ENCODE measurements around the gene MKNK2. TPM values are rescaled to one million over a fixed set of nuclear protein-coding genes. Genes with fewer than 3 reads are reported as not detected.

The MKNK2 gene
- total and polyA plus RNA-seq, 2 of the 13 experiments (the other 11 are each of a cell fraction or from before 2014, with no cell fraction given) = 44.9 to 112 TPM

DNA sequence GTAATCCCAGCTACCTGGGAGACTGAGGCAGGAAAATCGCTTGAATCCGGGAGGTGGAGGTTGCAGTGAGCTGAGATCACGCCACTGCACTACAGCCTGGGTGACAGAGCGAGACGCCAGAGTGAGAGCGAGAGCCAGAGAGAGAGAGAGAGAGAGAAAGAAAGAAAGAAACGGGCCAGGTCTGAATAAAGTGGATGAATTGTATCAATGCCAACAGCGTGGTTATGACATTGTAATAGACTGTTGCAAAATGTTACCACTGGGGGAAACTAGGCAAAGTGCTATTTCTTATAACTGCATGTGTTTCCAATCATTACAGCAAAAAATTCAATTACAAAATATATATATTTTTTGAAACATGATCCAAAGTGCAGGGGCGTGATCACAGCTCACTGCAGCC lies 23.7 kb downstream of the MKNK2 start:
- Histone ChIP-seq H3K9me3 (ENCODE audit: low read length) (peaks cover 4% of the 10 kb centered on the region), H3K27me3 (ENCODE audit: control insufficient read depth in 1 of 2, insufficient read depth in 2 of 2, low read length in 2 of 2) (peaks cover 0 to 3% of the 10 kb centered on the region in 2 experiments; a peak in 1 of 5 replicates), H4K20me1 (ENCODE audit: insufficient read depth, low read length) (no peaks in the 10 kb centered on the region), H3K4me2 (ENCODE audit: low read depth, low read length) (no peak overlapping the region), H3K79me2 (ENCODE audit: insufficient read depth, low read length) (no peaks in the 10 kb centered on the region), H3K4me1 (ENCODE audit: insufficient read depth, low read length) (peaks cover 23% of the 10 kb centered on the region), H3K9ac (ENCODE audit: insufficient read depth, low read depth, low read length) (no peak overlapping the region), H3K4me3 (replicated peaks in 1 of 3; ENCODE audit: insufficient read depth in 1 of 3, low read depth in 2 of 3, low read length in 3 of 3) (no peak overlapping the region), H3K27ac (ENCODE audit: extremely low read length, insufficient read depth, low read length) (no peak overlapping the region), H2AFZ (ENCODE audit: low read length) (no peak overlapping the region), H3K36me3 (replicated peaks in 1 of 2; ENCODE audit: control insufficient read depth in 1 of 2, insufficient read depth in 2 of 2, low read length in 2 of 2) (no peaks in the 10 kb centered on the region)
- peak; percentile 22; the same call in 1 of the 3 replicates for ATAC-seq
- POLR2A ChIA-PET = interaction anchor here (1.3 kb wide), 1 partner anchor 33 kb away, joined by 3 read pairs; no protein-coding TSS in a partner anchor
- FAIRE-seq = no peak
- no peak for TF ChIP-seq AHR (CRISPR knock-in tag; IDR thresholded peaks at IDR 0.05)
- TF ChIP-seq, protein P1, sequence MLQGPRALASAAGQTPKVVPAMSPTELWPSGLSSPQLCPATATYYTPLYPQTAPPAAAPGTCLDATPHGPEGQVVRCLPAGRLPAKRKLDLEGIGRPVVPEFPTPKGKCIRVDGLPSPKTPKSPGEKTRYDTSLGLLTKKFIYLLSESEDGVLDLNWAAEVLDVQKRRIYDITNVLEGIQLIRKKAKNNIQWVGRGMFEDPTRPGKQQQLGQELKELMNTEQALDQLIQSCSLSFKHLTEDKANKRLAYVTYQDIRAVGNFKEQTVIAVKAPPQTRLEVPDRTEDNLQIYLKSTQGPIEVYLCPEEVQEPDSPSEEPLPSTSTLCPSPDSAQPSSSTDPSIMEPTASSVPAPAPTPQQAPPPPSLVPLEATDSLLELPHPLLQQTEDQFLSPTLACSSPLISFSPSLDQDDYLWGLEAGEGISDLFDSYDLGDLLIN (CRISPR knock-in tag; IDR thresholded peaks at IDR 0.05; ENCODE audit: borderline replicate concordance) = no peak
- no peak for TF ChIP-seq SYNCRIP (IDR thresholded peaks at IDR 0.05; ENCODE audit: insufficient read depth, low read depth, low read length)
- peak; percentile 64; the same call in 1 of the 2 replicates for TF ChIP-seq CEBPB (IDR thresholded peaks at IDR 0.05; ENCODE audit: borderline replicate concordance, low read depth, low read length)
- TF ChIP-seq, protein P2, sequence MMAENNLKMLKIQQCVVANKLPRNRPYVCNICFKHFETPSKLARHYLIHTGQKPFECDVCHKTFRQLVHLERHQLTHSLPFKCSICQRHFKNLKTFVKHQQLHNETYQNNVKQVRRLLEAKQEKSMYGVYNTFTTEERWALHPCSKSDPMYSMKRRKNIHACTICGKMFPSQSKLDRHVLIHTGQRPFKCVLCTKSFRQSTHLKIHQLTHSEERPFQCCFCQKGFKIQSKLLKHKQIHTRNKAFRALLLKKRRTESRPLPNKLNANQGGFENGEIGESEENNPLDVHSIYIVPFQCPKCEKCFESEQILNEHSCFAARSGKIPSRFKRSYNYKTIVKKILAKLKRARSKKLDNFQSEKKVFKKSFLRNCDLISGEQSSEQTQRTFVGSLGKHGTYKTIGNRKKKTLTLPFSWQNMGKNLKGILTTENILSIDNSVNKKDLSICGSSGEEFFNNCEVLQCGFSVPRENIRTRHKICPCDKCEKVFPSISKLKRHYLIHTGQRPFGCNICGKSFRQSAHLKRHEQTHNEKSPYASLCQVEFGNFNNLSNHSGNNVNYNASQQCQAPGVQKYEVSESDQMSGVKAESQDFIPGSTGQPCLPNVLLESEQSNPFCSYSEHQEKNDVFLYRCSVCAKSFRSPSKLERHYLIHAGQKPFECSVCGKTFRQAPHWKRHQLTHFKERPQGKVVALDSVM (CRISPR knock-in tag; IDR thresholded peaks at IDR 0.05) = peak; percentile 40; the same call in 1 of the 2 replicates
- WGBS (ENCODE audit: low lambda C conversion rate) = 23% methylated on average over 9 of the region's 9 CpGs
- DNase-seq (ENCODE audit: low spot score) = no peak
- intact Hi-C loops (cut with micrococcal nuclease; ENCODE audit: unreplicated experiment) (no loop called here), in situ Hi-C loops (cut with HindIII; ENCODE audit: extremely low pct_ligation_motif_present, low pct_unique_long_range_greater_than_20kb) (no loop called here)
- no TSS peak for BruUV-seq (replicated peaks)
- CTCF ChIA-PET (ENCODE audit: low intra/inter-chr PET ratio, low total read pairs) = no interaction called here

All from HepG2 (cell line).